HepG2 (cell line): ENCODE measurements around the gene MLLT10. TPM values are rescaled to one million over a fixed set of nuclear protein-coding genes. Genes with fewer than 3 reads are reported as not detected.
A peak's percentile ranks its signal among the peaks of the same experiment; 100 is the strongest.

Source experiments
- ARNT2 ChIP-seq: sonication (generic); formaldehyde crosslinking; IDR thresholded peaks from 2 replicates; pipeline ENCODE4 v1.8.0; 2022; ENCODE audit warnings: mild to moderate bottlenecking, low read depth, missing genetic modification reagents, moderate library complexity
- ATF4 ChIP-seq, 2 experiments: fragments of 450-650 bp in 1 of 2; sonication (generic) in 1 of 2; formaldehyde crosslinking; IDR thresholded peaks; 2 replicates each; pipeline versions ENCODE4 v1.5.0 to v1.8.0; 2020 to 2022; ENCODE audit warnings: mild to moderate bottlenecking in 1 of 2, missing genetic modification reagents in 1 of 2
- CENPBD1 ChIP-seq: sonication (generic); formaldehyde crosslinking; IDR thresholded peaks from 2 replicates; pipeline ENCODE4 v1.8.0; 2022; ENCODE audit warnings: missing genetic modification reagents, low read depth, mild to moderate bottlenecking, borderline replicate concordance
- CREB1 ChIP-seq, 2 experiments: fragments of 450-650 bp in 1 of 2; IDR thresholded peaks; 2 replicates each; pipeline ENCODE4 v1.6.1; 2016 to 2017; ENCODE audit warnings: control low read depth in 1 of 2, mild to moderate bottlenecking in 1 of 2, missing compliant biosample characterization in 1 of 2, missing genetic modification characterization in 1 of 2
- MAFF ChIP-seq: IDR thresholded peaks from 2 replicates; pipeline ENCODE4 v1.6.1; 2011; ENCODE audit warnings: low read depth, low read length, improper control_type of control experiment
- NONO ChIP-seq, 2 experiments: fragments of 450-650 bp in 1 of 2; sonication (generic) in 1 of 2; formaldehyde crosslinking in 1 of 2; IDR thresholded peaks in 1 of 2; conservative IDR thresholded peaks in 1 of 2; 2 replicates each; pipeline versions ENCODE4 v1.6.1 to v1.8.0; 2017 to 2022; ENCODE audit warnings: mild to moderate bottlenecking in 1 of 2, missing genetic modification reagents in 1 of 2, moderate library complexity in 1 of 2
- POLR2G ChIP-seq: fragments of 200-400 bp; formaldehyde crosslinking; IDR thresholded peaks from 2 replicates; pipeline ENCODE4 v1.6.1; 2018; ENCODE audit warnings: mild to moderate bottlenecking, low read depth, low read length, moderate library complexity
- SAP130 ChIP-seq: IDR thresholded peaks from 2 replicates; pipeline ENCODE4 v1.6.1; 2016; ENCODE audit warnings: low read depth
- SIX1 ChIP-seq: sonication (generic); formaldehyde crosslinking; IDR thresholded peaks from 2 replicates; pipeline ENCODE4 v1.4.0; 2020; ENCODE audit warnings: missing genetic modification reagents, borderline replicate concordance
- SOX6 ChIP-seq, 2 experiments: fragments of 450-650 bp in 1 of 2; sonication (generic) in 1 of 2; formaldehyde crosslinking in 1 of 2; IDR thresholded peaks; 2 replicates each; pipeline versions ENCODE4 v1.4.0 to v1.6.1; 2017 to 2020; ENCODE audit warnings: antibody characterized with exemption in 1 of 2, mild to moderate bottlenecking in 1 of 2, missing genetic modification reagents in 1 of 2
- U2AF1 ChIP-seq: fragments of 200-400 bp; formaldehyde crosslinking; optimal IDR thresholded peaks from 2 replicates; pipeline ENCODE3; 2017; ENCODE audit warnings: mild to moderate bottlenecking, low read depth, low read length
- ZBTB7A ChIP-seq: sonication (generic); formaldehyde crosslinking; IDR thresholded peaks from 2 replicates; pipeline ENCODE4 v1.8.0; 2022; ENCODE audit warnings: mild to moderate bottlenecking, missing genetic modification reagents
- ZNF280D ChIP-seq: sonication (generic); formaldehyde crosslinking; IDR thresholded peaks from 2 replicates; pipeline ENCODE4 v1.5.1; 2020; ENCODE audit warnings: mild to moderate bottlenecking, missing genetic modification reagents
- ZNF362 ChIP-seq: sonication (generic); formaldehyde crosslinking; IDR thresholded peaks from 2 replicates; pipeline ENCODE4 v1.4.0; 2020; ENCODE audit warnings: missing genetic modification reagents, mild to moderate bottlenecking, borderline replicate concordance
- ZNF549 ChIP-seq: sonication (generic); formaldehyde crosslinking; IDR thresholded peaks from 2 replicates; pipeline ENCODE4 v1.5.0; 2020; ENCODE audit warnings: missing genetic modification reagents
- ZNF563 ChIP-seq: sonication (generic); formaldehyde crosslinking; IDR thresholded peaks from 2 replicates; pipeline ENCODE4 v1.8.0; 2022; ENCODE audit warnings: mild to moderate bottlenecking, moderate library complexity, missing genetic modification reagents
- ZNF670 ChIP-seq: sonication (generic); formaldehyde crosslinking; IDR thresholded peaks from 2 replicates; pipeline ENCODE4 v1.8.0; 2022; ENCODE audit warnings: mild to moderate bottlenecking, missing genetic modification reagents, borderline replicate concordance
- ZNF740 ChIP-seq: sonication (generic); formaldehyde crosslinking; IDR thresholded peaks from 2 replicates; pipeline ENCODE4 v1.4.0; 2020; ENCODE audit warnings: missing genetic modification reagents
- ZNF776 ChIP-seq: sonication (generic); formaldehyde crosslinking; IDR thresholded peaks from 2 replicates; pipeline ENCODE4 v1.4.0; 2020; ENCODE audit warnings: mild to moderate bottlenecking, missing genetic modification reagents
- ZNF816 ChIP-seq: sonication (generic); formaldehyde crosslinking; IDR thresholded peaks from 2 replicates; pipeline ENCODE4 v1.8.0; 2022; ENCODE audit warnings: missing genetic modification reagents, mild to moderate bottlenecking, borderline replicate concordance
- polyA plus RNA-seq, 8 experiments: library from polyadenylated mRNA; depleted of rRNA in 3 of 8; stranded (reverse) in 7 of 8; unstranded in 1 of 8; fragments of >200 nt; fragmentation: Illumina TruSeq in 4 of 8; extraction: Trizol in 4 of 8; gene quantifications; 2 replicates each; pipeline versions ENCODE4 v1.2.1 to v1.2.3, GENCODE V29; 2011 to 2016; ENCODE audit warnings: low read depth in 4 of 8, missing spikeins in 1 of 8, mixed read lengths in 1 of 8; ENCODE audit not compliant: insufficient read depth in 1 of 8
- total RNA-seq, 5 experiments: library from RNA; depleted of rRNA; stranded (reverse); fragments of >200 nt; fragmentation: Illumina TruSeq; extraction: Trizol; gene quantifications; 2 replicates each; pipeline ENCODE4 v1.2.3, GENCODE V29; 2016; ENCODE audit warnings: low read depth in 1 of 5

MLLT10 gene
- total and polyA plus RNA-seq, 2 of the 13 experiments (the other 11 are each of a cell fraction or from before 2014, with no cell fraction given), result 51.3 to 84.1 TPM

- peak; percentile 2 for TF ChIP-seq U2AF1
- peak; percentile 70 for TF ChIP-seq ZNF740
- 0 out of 2 replicates have a peak, but pooled peaks have one; percentile 63 for TF ChIP-seq POLR2G
- TF ChIP-seq CENPBD1 (CRISPR knock-in tag), result 0 out of 2 replicates have a peak, but pooled peaks have one; percentile 13
- TF ChIP-seq ZNF280D, result 0 out of 2 replicates have a peak, but pooled peaks have one; percentile 8
- TF ChIP-seq SOX6 (IDR thresholded peaks at IDR 0.05), result no peak
- TF ChIP-seq SOX6 (CRISPR knock-in tag; IDR thresholded peaks at IDR 0.05), result peak; percentile 77
- no peak; the same call in 1 of the 2 replicates for TF ChIP-seq SAP130 (CRISPR knock-in tag)
- TF ChIP-seq ZNF670 (CRISPR knock-in tag), result peak; percentile 58
- TF ChIP-seq ZNF776 (CRISPR knock-in tag), result no peak
- no peak for TF ChIP-seq ZNF549 (CRISPR knock-in tag)
- TF ChIP-seq NONO (IDR thresholded peaks at IDR 0.05), result no peak
- TF ChIP-seq NONO (CRISPR knock-in tag; conservative IDR thresholded peaks at IDR 0.05), result 0 out of 2 replicates have a peak, but pooled peaks have one; percentile 11
- peak in 1 of 2 experiments; percentile 48; a peak in 2 of 4 replicates for TF ChIP-seq ATF4 (CRISPR knock-in tag; IDR thresholded peaks at IDR 0.05)
- TF ChIP-seq ZBTB7A (CRISPR knock-in tag), result no peak
- peak; percentile 32; the same call in 1 of the 2 replicates for TF ChIP-seq ZNF362 (CRISPR knock-in tag)
- peak; percentile 35; the same call in 1 of the 2 replicates for TF ChIP-seq ZNF816 (CRISPR knock-in tag)
- TF ChIP-seq CREB1 (IDR thresholded peaks at IDR 0.05), result no peak
- TF ChIP-seq CREB1 (CRISPR knock-in tag; IDR thresholded peaks at IDR 0.05), result peak; percentile 27; the same call in 1 of the 2 replicates
- 0 out of 2 replicates have a peak, but pooled peaks have one; percentile 41 for TF ChIP-seq ARNT2
- TF ChIP-seq ZNF563 (CRISPR knock-in tag), result peak; percentile 5; the same call in 1 of the 2 replicates
- TF ChIP-seq MAFF, result peak; percentile 38; the same call in 1 of the 2 replicates
- TF ChIP-seq SIX1 (CRISPR knock-in tag), result peak; percentile 49; the same call in 1 of the 2 replicates
Observed at GRCh38 chr10:21524526-21525366, 9.3 kb upstream of the MLLT10 start (continued).
